K562 treated with DMSO at 1 percent for 48 hours (cell line): ENCODE measurements around the gene RPL10L. TPM values are rescaled to one million over a fixed set of nuclear protein-coding genes. Genes with fewer than 3 reads are reported as not detected.

Source experiments
- total RNA-seq: library from RNA; unstranded; fragments of 300-600 nt; gene quantifications from 2 replicates; pipeline ENCODE4 v1.2.3, GENCODE V29; 2022; ENCODE audit warnings: low replicate concordance; ENCODE audit errors: extremely low read depth

RPL10L gene
- total RNA-seq: not detected in 2 replicates

GRCh38 chr14:46651526-46652144, at the start of gene RPL10L:
Gene RPL10L (minus strand): TSS chr14:46651781. CDS start chr14:46651736, 45 bp downstream.

